Endothelial cell of umbilical vein (primary cell): ENCODE results near the gene IL1R2. TPM values are rescaled to one million over a fixed set of nuclear protein-coding genes. Genes with fewer than 3 reads are reported as not detected.
A peak's percentile ranks its signal among the peaks of the same experiment; 100 is the strongest.

Experiments used
- BruUV-seq: library from RNA; stranded (reverse); fragments of 400-500 nt; replicated peaks from 2 replicates; lab custom pipeline; 2021; lab: Mats Ljungman, UMichigan
- CTCF ChIA-PET: fragments of 300-600, 350-600 bp; sonication (Branson Sonifier 250); formaldehyde crosslinking; loops from one replicate; lab custom pipeline; 2021; ENCODE audit warnings: antibody characterized with exemption, inconsistent platforms; lab: Charles Lee
- POLR2A ChIA-PET: fragments of 300-600, 350-600 bp; sonication (Branson Sonifier 250); formaldehyde crosslinking; loops from one replicate; lab custom pipeline; 2021; ENCODE audit warnings: antibody characterized with exemption, inconsistent platforms; lab: Charles Lee
- DNase-seq: peaks from one replicate; pipeline ENCODE4 v3.0.0-alpha.2; 2011; ENCODE audit warnings: low read depth, low spot score
- FAIRE-seq: peaks from 2 replicates; lab custom pipeline; 2011; peaks lifted over from hg19 to GRCh38; lab: Jason Lieb, UNC
- H2AFZ ChIP-seq: 2 replicates; pipeline ENCODE4 v1.6.0; 2012; ENCODE audit warnings: low read depth, low read length, control low read depth, inconsistent platforms
- H3K27ac ChIP-seq: 2 replicates; pipeline ENCODE4 v1.5.1; 2011; ENCODE audit warnings: low read depth, mild to moderate bottlenecking, control low read depth, low read length, moderate library complexity; ENCODE audit not compliant: insufficient read depth
- H3K27me3 ChIP-seq, 2 experiments: 2 replicates each; pipeline versions ENCODE4 v1.6.0 to v1.6.1; 2011; ENCODE audit warnings: low read length in 2 of 2, mixed read lengths in 1 of 2; ENCODE audit not compliant: control insufficient read depth in 2 of 2, insufficient read depth in 2 of 2
- H3K36me3 ChIP-seq, 2 experiments: 2 replicates in 1 of 2; 3 replicates in 1 of 2; pipeline ENCODE4 v1.5.1; 2011; ENCODE audit warnings: low read length in 2 of 2, mild to moderate bottlenecking in 1 of 2, moderate library complexity in 1 of 2; ENCODE audit not compliant: control insufficient read depth in 2 of 2, insufficient read depth in 2 of 2; ENCODE audit errors: extremely low read depth in 1 of 2
- H3K4me1 ChIP-seq: 3 replicates; pipeline ENCODE4 v1.5.1; 2011; ENCODE audit warnings: mild to moderate bottlenecking, low read length; ENCODE audit not compliant: control insufficient read depth, insufficient read depth; ENCODE audit errors: extremely low read depth
- H3K4me2 ChIP-seq: 2 replicates; pipeline ENCODE4 v1.6.1; 2011; ENCODE audit warnings: low read length, control low read depth, mixed read lengths; ENCODE audit not compliant: insufficient read depth
- H3K4me3 ChIP-seq, 3 experiments: fragments of 200-600 bp in 1 of 3; sonication (generic), shearing (Covaris generic) in 1 of 3; replicated peaks in 1 of 3; 2 replicates each; pipeline ENCODE4 v1.5.1; 2011 to 2016; ENCODE audit warnings: control low read depth in 3 of 3, low read length in 3 of 3, mild to moderate bottlenecking in 2 of 3, inconsistent platforms in 1 of 3, low read depth in 1 of 3, moderate library complexity in 1 of 3; ENCODE audit not compliant: insufficient read depth in 1 of 3
- H3K79me2 ChIP-seq: 2 replicates; pipeline ENCODE4 v1.6.0; 2012; ENCODE audit warnings: low read length, inconsistent platforms; ENCODE audit not compliant: control insufficient read depth, insufficient read depth
- H3K9ac ChIP-seq: replicated peaks from 2 replicates; pipeline ENCODE3; 2011; ENCODE audit warnings: low read length, control low read depth; ENCODE audit not compliant: insufficient read depth; ENCODE audit errors: extremely low read depth
- H3K9me1 ChIP-seq: replicated peaks from 3 replicates; pipeline ENCODE4 v1.6.0; 2011; ENCODE audit warnings: mild to moderate bottlenecking, low read length; ENCODE audit not compliant: control insufficient read depth, insufficient read depth; ENCODE audit errors: extremely low read depth
- H3K9me3 ChIP-seq: replicated peaks from 2 replicates; pipeline ENCODE4 v1.5.1; 2012; ENCODE audit warnings: low read length, inconsistent platforms; ENCODE audit not compliant: control insufficient read depth, insufficient read depth
- H4K20me1 ChIP-seq: replicated peaks from 2 replicates; pipeline ENCODE3; 2011; ENCODE audit warnings: mild to moderate bottlenecking, low read length; ENCODE audit not compliant: control insufficient read depth, insufficient read depth; ENCODE audit errors: extremely low read depth
- EZH2 ChIP-seq: IDR thresholded peaks from 2 replicates; pipeline ENCODE4 v1.6.1; 2012; ENCODE audit warnings: borderline replicate concordance, low read depth, mild to moderate bottlenecking, moderate library complexity, low read length, inconsistent platforms; ENCODE audit not compliant: severe bottlenecking
- FOS ChIP-seq: IDR thresholded peaks from 2 replicates; pipeline ENCODE4 v1.6.1; 2011; ENCODE audit warnings: mild to moderate bottlenecking, low read length, moderate library complexity, borderline replicate concordance; ENCODE audit not compliant: insufficient read depth
- GATA2 ChIP-seq: IDR thresholded peaks from 2 replicates; pipeline ENCODE4 v1.7.0; 2011; ENCODE audit warnings: low read depth, mild to moderate bottlenecking, moderate library complexity, mixed read lengths, low read length; ENCODE audit not compliant: insufficient read length, insufficient read depth
- JUN ChIP-seq: IDR thresholded peaks from 2 replicates; pipeline ENCODE4 v1.6.1; 2011; ENCODE audit warnings: borderline replicate concordance, low read depth; ENCODE audit not compliant: insufficient read length, insufficient read depth
- MYC ChIP-seq: IDR thresholded peaks from one replicate; pipeline ENCODE4 v1.6.1; 2011; ENCODE audit warnings: mild to moderate bottlenecking, low read depth, low read length
- POLR2A ChIP-seq: IDR thresholded peaks from 2 replicates; pipeline ENCODE4 v1.6.1; 2012; ENCODE audit warnings: low read depth, mild to moderate bottlenecking, control low read depth, low read length
- POLR2AphosphoS5 ChIP-seq: IDR thresholded peaks from 2 replicates; pipeline ENCODE4 v1.6.1; 2012; ENCODE audit warnings: low read depth, mild to moderate bottlenecking, control low read depth, low read length, moderate library complexity; ENCODE audit not compliant: insufficient read depth
- dilution Hi-C: fragments of 300-500 bp; cut with MboI; formaldehyde crosslinking; loops from one replicate; pipeline ENCODE4 v1.15.0; 2019; ENCODE audit warnings: low sequenced_read_pairs; ENCODE audit not compliant: extremely low pct_ligation_motif_present
- intact Hi-C: fragments of 100-400 bp; cut with micrococcal nuclease; formaldehyde crosslinking; loops from one replicate; pipeline ENCODE4 v1.10.0; 2022
- polyA plus RNA-seq, 4 experiments: library from polyadenylated mRNA; depleted of rRNA in 3 of 4; stranded (reverse) in 3 of 4; unstranded in 1 of 4; fragments of >200 nt; gene quantifications; 2 replicates each; pipeline versions ENCODE4 v1.2.1 to v1.2.3, GENCODE V29; 2011 to 2012; ENCODE audit warnings: missing spikeins in 1 of 4
- total RNA-seq: library from RNA; stranded (reverse); gene quantifications from 2 replicates; pipeline ENCODE4 v1.2.3, GENCODE V29; 2021
- TF ChIP-seq, protein P1 (sequence below), 2 donors: IDR thresholded peaks; 1 replicate in 1 of 2; 2 replicates in 1 of 2; pipeline ENCODE4 v1.5.1; 2011; ENCODE audit warnings: low read length in 2 of 2, mild to moderate bottlenecking in 2 of 2, moderate library complexity in 2 of 2, control low read depth in 1 of 2, inconsistent platforms in 1 of 2, low read depth in 1 of 2; ENCODE audit not compliant: insufficient read depth in 1 of 2; ENCODE audit errors: extremely low read depth in 1 of 2
- TF ChIP-seq, protein P2 (sequence below): IDR thresholded peaks from 2 replicates; pipeline ENCODE4 v1.6.1; 2011; ENCODE audit not compliant: insufficient read depth, insufficient read length

The IL1R2 gene
- total and polyA plus RNA-seq, 2 donors (not counting 3 experiments of a cell fraction or from before 2014, with no cell fraction given), result not detected

GRCh38 chr2:102055346-102055990 lies 63.7 kb downstream of the IL1R2 start:
- no peak overlapping the region for H3K27ac ChIP-seq
- intact Hi-C loops (no loop called here), dilution Hi-C loops (no loop called here)
- no peaks in the 10 kb centered on the region for H3K27me3 ChIP-seq
- no peaks in the 10 kb centered on the region for H3K9me3 ChIP-seq
- POLR2A ChIA-PET, result no interaction called here
- no TSS peak for BruUV-seq
- FAIRE-seq, result no peak
- no peak overlapping the region for H2AFZ ChIP-seq
- H4K20me1 ChIP-seq, result no peaks in the 10 kb centered on the region
- peak; percentile 25 for DNase-seq
- no peaks in the 10 kb centered on the region for H3K9me1 ChIP-seq
- H3K4me1 ChIP-seq, result peaks cover 8% of the 10 kb centered on the region
- H3K4me2 ChIP-seq, result no peak overlapping the region
- TF ChIP-seq POLR2AphosphoS5 (no peak), EZH2 (no peak), JUN (no peak), POLR2A (no peak), FOS (no peak), GATA2 (no peak), MYC (no peak)
- TF ChIP-seq, protein P1, sequence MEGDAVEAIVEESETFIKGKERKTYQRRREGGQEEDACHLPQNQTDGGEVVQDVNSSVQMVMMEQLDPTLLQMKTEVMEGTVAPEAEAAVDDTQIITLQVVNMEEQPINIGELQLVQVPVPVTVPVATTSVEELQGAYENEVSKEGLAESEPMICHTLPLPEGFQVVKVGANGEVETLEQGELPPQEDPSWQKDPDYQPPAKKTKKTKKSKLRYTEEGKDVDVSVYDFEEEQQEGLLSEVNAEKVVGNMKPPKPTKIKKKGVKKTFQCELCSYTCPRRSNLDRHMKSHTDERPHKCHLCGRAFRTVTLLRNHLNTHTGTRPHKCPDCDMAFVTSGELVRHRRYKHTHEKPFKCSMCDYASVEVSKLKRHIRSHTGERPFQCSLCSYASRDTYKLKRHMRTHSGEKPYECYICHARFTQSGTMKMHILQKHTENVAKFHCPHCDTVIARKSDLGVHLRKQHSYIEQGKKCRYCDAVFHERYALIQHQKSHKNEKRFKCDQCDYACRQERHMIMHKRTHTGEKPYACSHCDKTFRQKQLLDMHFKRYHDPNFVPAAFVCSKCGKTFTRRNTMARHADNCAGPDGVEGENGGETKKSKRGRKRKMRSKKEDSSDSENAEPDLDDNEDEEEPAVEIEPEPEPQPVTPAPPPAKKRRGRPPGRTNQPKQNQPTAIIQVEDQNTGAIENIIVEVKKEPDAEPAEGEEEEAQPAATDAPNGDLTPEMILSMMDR (IDR thresholded peaks at IDR 0.05; ENCODE audit: extremely low read depth in 1 of 2, insufficient read depth in 1 of 2, low read depth in 1 of 2, low read length in 2 of 2), result no peak
- TF ChIP-seq, protein P2, sequence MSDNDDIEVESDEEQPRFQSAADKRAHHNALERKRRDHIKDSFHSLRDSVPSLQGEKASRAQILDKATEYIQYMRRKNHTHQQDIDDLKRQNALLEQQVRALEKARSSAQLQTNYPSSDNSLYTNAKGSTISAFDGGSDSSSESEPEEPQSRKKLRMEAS, result no peak
- CTCF ChIA-PET, result interaction anchor here (0.8 to 1.4 kb wide), 4 partner anchors 9 to 185 kb away, joined by 3 to 5 read pairs (median 3); no protein-coding TSS in a partner anchor
- no peaks in the 10 kb centered on the region for H3K36me3 ChIP-seq
- H3K79me2 ChIP-seq, result no peaks in the 10 kb centered on the region
- no peak overlapping the region for H3K4me3 ChIP-seq
- H3K9ac ChIP-seq, result no peak overlapping the region
